Eye (tissue), 1 donor: ENCODE measurements around the gene SMIM8.

Experiments used
- DNase-seq: peaks from one replicate; pipeline ENCODE4 v3.0.0-alpha.2; 2015

SMIM8 gene

DNA sequence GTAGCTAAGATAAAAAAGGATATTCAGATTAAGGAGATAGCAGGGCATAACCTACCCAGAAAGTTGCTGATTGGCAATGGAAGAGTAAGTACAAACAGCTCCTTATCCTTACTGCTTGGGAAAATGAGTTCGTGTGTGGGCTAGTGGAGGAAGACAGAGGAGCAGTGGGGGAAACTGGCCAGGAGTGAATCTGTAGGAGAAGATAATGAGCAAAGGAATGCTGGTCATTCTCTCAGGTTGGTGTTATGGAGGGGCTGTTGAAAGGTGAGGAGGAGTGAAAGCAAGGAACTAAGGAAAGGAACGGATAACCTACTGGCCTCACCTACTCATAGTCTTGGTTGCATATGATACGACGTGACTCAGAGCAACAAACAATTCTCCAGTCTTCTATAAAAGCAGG, 14.0 kb downstream of the SMIM8 start:
- DNase-seq = no peak

DNA sequence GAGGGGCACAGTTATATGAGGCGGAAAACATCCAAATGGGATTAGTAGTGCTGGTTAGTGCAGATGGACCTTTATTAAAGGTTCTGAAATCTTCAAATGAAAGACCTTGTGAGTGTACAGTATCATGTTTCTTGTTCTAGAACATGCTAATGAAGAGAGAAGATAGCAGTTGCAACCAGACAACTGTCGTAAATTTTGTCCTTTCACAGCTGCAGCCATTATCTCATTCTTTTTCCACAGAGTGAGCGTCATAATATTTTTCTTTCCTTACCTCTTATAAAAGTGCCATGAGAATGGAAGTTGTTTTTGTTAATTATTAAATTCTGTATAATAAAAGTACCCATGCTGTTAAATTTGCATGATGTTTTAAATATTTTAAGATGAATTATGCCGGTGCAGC, 17.8 kb downstream of the SMIM8 start:
- DNase-seq = no peak

DNA sequence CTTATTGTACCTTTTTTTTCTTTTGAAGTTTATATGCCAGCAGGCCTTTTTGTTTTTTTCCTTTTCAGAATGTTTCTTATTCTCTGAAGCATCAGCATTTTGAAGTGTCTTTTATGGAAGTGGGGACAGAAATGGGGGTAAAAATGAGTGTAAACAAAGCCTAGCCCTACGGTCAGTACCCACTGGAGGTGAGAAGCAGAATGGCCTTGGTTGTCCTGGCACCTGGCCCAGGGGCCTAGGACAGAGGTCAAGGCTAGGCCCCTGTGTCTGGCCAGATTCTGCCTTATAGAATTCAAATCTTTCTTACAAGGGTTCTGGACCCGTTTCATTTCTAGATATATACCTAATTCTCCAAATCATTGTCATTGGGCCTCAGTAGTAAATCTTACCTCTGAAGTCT, 18.8 kb downstream of the SMIM8 start:
- DNase-seq = no peak

DNA sequence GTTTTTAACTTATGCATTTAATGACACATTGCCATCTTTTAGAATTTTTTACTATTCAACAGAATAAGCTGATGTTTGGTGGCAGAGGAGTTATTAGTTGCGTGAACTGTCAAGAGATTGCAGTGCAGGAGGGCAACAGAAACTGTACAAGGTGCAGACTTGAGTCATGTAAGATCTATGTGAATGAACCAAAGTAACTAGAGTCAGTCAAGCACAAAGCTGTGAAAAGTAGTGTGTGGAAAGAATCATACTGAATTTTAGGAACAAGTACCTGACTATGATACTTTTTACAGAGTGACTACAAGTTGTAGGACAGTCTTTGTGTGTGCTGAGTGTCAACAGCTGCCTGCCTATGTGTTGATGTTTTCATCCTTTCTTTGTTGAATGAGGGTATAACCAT, 19.5 kb downstream of the SMIM8 start:
- DNase-seq = no peak

DNA sequence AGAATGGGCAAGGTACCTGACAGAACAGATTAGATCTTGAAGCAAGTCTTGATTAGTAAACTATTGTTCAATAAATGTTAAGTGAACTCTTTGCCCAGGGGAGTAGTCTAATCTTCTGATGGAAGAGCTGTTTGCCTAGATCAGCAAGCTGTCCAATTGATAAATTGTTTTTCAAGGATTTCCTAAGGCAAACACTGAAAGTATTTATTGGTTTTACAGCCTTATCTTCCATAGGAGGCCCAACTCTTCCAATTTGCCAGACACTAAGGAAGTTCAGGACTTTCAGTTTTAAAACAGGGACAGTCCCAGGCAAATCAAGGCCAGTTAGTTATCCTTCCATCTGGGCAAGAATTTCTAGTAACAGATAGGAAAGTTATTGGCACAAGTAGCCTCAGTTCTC, 20.4 kb downstream of the SMIM8 start:
- no peak for DNase-seq

DNA sequence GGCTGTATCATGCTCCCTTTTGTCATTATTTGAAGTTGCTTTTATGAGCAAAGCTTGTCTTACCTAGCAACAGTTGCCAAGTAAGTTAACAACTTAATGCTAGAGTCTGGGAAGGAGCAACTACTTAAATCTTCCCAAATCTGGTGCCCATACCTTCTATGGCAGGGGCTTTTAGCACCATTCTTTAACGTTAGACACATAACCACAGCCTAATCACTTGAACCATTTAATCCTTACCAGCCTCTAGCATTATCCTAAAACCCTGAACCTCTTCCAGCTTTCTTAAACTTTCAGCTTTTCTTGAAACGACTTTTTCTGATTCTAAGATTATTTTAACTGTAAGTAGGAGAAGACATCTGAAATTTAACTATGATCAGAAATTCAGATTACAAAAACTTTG, 22.3 kb downstream of the SMIM8 start, which contains the start of gene C6orf163:
Gene C6orf163 (plus strand): TSS at position 83 of the 400 bp plus-strand sequence. CDS start 287 bp downstream, at position 370.
- no peak for DNase-seq

DNA sequence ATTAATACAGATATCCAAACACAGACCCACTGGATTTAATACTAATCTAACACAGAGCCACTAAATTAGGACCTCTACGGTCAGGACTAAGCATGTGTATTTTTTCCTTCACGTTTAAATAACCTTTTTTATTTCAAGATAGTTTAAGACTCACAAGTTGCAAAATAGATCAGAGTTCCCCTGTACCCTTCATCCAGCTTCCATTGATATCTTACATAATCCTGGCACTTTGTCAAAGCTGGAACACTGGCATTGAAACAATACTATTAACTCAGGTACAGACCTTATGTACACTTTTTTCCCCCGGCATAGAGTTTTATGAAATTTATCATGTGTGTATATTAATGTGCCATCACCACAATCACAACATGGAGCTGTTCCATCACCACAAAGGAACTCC, 24.3 kb downstream of the SMIM8 start:
- DNase-seq = no peak

DNA sequence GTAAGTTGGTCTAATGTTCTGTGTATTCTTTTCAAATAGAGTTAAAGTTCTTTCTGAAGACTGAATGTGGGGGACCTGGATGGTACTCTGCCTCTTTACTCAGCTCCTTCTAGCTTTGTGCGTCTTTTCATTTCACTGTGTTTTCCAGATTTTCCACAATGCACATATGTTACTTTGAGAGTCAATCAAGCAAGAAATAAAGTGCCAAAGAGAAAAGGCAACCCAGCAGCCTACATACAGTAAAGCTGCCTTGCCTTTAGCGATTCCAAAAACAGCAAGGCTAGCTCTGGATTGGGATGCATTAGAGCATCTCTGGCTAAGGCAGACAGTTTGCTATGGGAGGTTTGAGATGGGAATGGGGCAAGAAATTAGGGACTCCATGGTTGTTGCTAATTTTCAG, 27.5 kb downstream of the SMIM8 start:
- DNase-seq = no peak

DNA sequence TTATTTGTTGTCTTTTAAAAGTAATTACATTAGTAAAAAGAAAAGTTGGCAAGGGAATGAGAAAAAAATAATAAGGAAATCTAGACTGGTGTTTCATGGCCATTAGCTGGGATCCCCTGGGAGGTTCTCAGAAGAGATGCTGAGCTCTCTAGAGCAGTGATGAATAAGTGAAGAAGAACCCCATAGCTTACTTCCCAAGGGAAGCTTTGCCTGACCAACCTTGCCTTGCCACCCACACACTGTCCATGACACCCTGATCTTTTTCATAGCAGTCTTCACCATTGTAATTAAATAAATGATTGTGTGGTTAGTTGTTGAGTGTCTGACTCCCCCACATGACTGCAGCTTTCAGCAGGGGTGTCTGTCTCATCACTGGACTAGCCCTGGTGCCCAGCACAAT, 28.1 kb downstream of the SMIM8 start:
- DNase-seq = no peak

DNA sequence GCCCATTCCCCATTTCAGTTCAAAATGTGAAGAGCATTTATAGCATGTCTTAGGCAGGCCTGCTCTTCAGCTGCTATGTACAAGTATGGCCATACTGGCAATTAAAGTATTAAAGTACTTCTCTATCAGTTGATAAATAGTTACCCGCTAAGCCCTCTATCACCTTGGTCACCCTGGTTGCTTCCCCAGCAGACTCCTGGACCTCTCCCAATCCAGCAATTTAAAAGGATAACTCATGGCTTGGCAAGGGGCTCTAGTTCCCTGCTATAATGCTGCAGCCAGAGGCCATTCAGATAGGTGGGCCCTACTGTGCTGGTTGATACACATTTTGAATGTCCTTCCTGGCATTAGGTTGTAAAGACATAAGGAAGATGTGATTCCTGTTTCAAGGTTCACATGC, 29.2 kb downstream of the SMIM8 start:
- no peak for DNase-seq

DNA sequence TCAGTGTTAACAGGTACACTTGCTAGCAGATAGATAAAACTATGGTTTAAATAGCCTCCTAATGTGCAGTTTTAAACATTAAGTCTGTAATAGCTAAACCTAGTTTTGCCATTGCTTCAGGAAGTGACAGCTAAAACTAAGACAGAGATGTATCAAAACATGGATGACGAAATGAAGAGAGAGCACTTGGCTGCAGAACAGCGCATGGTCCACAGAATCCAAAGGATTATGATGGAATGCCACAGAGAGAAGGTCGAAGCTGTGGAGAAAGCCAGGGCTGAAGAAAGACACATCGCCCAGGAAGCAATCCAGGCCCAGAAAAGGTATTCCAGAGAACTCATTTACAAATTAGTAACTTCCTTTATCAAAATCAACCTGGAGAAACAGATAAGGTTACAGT, 33.8 kb downstream of the SMIM8 start:
- no peak for DNase-seq

DNA sequence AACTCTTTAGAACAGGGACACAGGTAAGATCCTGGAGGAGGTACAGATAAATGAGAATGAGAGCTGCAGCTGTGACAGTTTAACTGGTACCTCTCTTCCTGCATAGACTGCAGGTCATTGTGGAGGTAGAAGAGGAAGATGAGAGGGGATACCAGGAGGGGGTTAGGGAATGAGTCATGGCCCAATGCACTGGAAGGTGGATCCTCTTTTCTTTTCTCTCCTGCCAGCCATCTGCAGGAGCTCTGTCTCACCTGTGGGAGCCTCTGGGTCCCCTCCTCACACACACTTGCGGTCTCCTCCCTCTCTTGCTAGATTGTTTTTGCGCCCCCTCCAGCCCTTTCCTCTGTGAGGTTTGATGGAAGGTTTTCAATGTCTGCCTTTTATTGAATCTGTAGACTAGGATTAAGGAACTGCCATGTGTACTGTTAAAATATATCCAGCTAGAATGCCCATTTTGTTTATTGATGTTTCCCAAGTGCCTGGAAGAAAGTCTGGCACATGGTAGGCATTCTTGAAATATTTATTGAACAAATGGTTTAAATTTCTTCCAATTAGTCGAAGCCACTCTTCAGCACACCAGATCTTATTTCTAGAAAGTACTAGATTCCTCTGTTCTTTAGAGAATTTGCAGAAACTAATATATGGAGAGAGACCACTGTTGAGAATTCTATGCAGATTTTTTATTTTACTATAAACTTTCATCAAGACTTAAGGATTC, 35.2 kb downstream of the SMIM8 start:
- no peak for DNase-seq

DNA sequence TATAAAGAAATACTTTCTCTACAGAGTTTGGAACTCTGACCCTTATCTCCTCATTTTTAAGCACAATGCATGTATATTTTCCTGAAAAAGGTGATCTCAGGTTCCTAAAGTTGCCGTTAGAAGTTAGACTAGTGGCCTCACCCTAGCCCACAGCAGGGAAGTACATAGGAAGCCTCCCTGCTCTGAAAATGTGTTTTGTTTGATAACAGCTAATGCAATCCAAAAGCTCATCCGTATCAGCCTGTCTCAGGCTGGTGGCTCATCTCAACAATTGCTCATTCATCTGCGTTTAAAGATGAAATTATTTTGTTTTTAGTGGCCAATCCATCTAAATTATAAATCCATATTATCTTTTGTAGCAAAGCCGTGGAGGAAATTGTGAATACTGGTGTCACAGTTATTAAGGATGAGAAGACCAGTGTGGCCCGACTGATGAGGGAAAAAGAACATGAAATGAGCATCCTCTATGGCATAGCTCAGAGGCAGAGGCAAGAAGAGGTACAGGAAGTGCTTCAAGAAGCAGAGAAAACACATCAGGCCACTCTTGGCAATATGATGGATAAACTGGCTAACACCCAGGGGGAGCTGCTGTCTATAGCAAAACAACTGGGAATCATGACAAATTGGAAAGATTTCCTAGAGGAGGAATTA, 42.3 kb downstream of the SMIM8 start:
- DNase-seq = no peak

DNA sequence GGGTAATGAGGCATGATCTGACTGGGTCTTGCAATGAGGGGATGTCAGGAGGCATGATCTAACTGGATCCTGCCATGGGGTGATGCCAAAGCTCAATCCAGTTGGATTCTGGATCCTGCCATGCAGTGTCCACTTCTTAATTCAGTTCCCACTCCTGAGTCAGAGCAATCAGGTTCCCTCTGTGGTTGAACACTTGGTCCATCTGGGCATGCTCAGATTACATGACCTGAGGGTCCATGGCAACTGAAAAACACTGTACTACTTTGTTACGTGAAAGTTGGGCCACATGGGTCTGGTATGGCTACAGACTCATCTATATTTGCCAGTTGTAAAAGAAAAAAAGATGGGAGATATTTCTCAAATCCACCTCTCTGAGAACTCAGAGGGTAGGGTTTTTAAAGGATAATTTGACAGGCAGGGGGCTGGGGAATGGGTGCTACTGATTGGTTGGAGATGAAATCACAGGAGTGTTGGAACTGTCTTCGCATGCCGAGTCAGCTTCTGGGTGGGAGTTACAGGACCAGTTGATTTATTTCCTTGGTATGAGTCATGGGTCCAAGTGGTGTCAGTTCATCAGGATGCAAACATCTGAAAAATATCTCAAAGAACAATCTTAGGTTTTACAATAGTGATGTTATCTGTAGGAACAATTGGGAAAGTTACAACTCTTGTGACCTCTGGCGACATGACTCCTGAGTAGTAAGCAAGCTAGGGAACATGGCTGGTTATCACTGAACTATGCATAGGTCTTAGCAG, 43.9 kb downstream of the SMIM8 start:
- DNase-seq = no peak

DNA sequence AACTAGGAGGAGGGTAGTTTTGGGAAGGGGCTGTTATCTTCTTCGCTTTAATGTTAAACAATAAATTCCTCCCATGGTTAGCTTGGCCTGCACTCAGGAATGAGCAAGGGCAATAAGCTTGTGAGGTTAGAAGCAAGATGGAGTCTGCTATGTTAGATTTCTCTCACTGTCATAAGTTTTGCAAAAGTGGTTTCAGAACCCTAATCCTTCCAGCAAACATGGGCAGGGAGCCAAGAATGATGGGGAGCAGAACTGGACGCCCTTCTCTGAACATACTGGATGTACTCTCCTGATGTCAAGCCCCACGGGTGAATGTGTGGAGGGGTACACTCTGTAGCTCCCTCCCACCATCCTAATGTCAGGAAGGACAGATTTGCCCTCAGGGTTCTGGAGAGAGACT, 44.5 kb downstream of the SMIM8 start:
- no peak for DNase-seq

DNA sequence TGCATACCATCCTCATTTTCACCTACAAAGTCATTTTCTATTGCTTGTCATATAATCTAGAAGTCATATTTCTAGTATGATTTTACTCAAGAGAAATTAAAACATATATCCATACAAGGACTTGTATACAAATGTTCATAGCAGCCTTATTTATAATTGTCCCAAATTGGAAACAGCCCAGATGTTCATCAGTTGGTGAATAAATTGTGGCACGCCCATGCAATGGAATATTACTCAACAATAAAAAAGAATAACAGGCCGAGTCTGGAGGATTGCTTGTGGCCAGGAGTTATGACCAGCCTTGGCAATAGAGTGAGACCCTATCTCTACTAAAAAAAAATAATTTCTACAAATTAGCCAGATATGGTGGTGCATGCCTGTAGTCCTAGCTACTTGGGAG, 51.0 kb downstream of the SMIM8 start:
- DNase-seq = no peak

DNA sequence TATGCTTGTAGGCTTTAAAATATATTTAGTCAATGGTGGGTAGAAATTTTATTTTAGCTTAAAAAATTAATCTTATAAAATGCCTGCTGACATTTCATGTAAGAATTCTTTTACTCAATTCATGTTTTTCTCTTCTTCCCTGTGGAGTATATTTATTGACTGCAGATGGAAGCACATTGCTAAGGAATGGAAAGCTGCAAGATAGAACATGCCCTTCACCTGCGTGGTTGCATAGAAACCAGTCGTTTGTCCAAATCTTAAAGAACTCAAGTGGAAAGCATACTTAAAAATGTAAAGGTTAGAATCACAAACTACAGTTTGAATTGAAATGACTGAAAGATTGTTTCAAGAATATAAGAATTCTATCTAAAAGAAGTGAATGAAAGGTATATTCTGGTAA, 52.9 kb downstream of the SMIM8 start:
- DNase-seq = peak; percentile 12

DNA sequence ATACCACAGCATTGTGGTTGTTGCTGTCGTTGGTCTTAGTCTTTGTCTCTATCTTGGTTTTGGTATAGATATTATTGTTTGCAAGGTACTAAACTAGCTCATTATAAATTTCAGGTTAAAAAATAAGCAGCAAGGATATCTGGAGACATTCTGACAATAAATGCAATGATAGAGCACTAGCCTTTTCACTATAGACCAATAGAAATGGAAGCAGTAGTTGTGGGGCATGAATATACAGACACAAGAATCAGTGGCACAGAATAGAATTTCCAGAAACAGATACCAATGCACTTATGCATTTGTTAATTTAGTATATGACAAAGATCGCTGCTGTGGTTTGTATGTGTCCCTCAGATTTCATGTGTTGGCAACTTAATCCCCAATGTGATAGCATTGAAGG, 54.3 kb downstream of the SMIM8 start:
- DNase-seq = no peak

DNA sequence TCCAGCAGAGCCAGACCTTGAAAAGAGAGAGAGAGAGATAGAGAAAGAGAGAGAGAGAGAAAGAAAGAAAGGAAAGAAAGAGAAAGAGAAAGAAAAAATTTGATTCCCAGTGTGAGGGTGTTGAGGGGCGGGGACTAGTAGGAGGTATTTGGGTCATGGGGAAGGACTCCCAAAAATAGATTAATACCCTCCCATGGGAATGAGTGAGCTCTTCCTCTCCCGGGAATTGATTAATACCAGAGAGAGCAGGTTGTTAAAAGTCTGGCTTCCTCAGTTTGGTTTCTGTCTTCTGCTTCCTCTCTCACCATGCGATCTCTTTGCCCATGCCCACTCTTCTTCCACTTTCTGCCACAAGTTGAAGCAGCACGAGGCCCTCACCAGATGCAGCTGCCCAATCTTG, 56.6 kb downstream of the SMIM8 start:
- no peak for DNase-seq

DNA sequence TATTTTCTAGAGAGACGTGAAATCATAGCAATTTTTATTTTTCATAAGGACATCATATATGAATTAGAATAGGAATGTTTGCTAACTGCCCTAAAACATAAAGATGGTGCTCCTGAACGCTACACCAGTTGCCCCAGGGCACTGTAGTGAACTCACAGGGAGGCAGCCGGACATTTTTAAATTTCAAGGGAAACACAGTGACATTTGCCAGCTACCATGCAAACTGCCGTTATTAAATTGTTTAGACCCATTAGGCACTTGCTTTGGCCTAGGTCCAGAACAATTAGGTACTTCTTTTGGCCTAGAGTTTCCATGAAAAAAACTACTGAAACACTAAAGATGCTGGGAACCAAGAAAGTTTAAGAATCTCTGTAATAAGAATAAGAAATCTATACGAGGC, 60.5 kb downstream of the SMIM8 start:
- no peak for DNase-seq

DNA sequence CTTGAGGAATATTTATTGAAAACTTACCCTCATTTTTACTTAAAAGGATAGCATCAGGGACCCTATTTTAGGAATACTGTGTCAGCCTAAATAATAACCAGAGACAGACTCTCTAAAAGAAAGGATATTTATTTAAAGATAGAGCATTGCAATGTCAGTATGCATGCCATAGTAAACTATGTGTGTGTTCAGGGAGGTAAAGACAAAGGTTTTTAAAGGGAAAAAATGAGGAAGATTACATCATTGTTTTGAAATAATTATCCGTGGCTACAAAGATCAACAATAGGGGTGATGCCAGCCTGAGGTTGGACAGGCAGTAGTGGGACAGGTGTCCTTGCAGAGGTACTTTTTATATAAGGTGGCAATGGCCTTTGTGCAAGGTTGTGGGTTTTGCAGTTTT, 61.6 kb downstream of the SMIM8 start:
- no peak for DNase-seq

DNA sequence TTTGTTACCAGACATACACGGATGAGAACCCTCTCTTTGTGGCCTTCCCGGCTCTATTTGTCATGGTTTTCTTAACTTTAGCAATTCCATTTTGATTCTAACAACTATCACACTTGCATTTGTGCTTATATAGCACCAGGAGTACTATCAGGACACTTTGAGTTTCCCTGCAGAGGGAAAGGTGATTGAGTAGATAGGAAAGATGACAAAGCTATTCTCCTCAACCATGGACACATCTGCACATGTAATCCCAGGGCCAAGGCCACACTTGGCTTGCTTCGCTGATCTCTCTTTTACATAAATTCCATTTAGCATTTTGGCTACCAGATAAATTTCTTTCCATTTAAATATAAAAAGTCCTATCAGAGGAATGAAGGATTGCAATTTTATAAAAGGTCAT, 62.1 kb downstream of the SMIM8 start:
- no peak for DNase-seq

DNA sequence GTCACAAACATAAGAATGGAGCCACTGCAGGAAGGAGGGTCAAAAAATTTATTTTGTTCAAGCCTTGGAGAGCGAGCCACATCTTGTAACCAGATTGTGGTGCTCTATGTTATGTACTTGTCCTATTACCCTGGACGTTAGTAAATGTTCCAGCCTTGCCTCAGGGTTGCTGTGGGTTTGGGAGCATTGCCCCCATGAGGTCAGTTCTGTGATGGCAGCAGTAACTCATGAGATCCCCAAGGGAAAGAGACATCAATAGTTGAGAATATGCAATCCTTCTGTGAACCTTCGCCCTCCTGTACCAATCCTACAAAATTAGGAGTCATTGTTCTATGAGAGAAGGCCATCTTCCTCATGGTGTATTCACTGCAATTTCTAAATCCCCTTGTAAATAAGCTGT, 68.9 kb downstream of the SMIM8 start:
- DNase-seq = peak; percentile 38
